Measurements from ENCODE around the gene EFEMP1.

The EFEMP1 gene

DNA sequence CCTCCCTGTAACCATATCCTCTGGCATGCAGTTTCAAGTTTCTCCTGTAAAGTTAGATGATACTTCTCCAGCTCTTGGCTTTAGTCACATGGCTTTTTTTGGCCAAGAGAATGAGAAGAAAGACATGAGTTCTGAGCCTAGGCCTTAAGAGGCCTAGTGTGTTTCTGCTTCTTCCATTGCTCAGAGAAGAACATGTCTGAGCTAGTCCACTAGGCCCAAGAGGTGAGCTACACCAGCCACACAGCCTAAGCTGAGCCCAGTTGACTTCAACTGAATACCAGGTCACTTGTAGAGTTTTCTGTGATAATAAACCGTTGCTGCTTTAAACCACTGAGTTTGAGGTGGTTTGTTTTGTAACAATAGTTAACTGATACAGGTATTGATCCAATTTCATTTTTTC lies 19.9 kb upstream of the EFEMP1 start:
- no peak for DNase-seq (ENCODE audit: low read depth)
- H3K4me3 ChIP-seq (ENCODE audit: low read depth, low read length) = no peak overlapping the region

DNA sequence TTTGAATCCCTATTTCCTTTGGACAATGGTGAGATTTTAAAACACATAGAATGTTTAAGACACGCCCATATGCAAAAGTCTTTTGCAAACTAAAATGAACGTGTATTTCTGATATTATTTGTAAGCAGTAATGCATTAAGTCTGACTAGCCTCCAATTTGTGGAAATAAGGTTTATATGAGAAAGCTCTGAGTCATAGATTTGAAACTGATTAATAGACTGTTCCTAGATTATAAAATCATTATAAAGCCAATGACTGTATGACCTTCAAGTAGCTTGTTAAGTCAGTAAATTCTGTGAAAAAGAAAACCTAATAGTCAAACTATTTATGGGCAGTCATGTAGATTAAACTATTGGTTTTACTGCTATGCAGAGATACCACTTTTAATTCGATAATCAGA lies 12.8 kb upstream of the EFEMP1 start:
- DNase-seq (ENCODE audit: low read depth) = no peak
- no peak overlapping the region for H3K4me3 ChIP-seq (ENCODE audit: low read depth, low read length)

DNA sequence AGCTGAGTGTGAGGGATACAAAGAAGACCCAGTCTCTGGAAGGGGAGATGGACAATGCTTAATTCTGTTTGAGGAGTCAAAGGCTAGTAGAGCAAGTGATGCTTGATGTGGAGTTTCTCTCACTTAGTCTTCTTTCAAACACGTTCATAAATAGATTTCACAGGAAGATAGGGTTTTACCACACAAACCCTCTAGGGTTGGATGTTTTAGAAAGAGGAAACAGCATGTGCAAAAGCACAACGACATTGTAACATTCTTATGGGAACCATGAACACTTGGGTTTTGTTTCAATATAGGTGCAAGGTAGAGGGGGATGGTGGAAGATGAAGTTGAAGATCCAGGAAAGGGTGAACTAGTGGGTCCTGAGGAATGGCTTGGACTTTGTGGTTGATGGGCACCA lies 10.8 kb upstream of the EFEMP1 start:
- DNase-seq (ENCODE audit: low read depth) = no peak
- no peak overlapping the region for H3K4me3 ChIP-seq (ENCODE audit: low read depth, low read length)

GRCh38 chr2:55932843-55933242 lies 9.3 kb upstream of the EFEMP1 start:
- no peak for DNase-seq (ENCODE audit: low read depth)
- H3K4me3 ChIP-seq (ENCODE audit: low read depth, low read length) = no peak overlapping the region

- no peak overlapping the region for H3K4me3 ChIP-seq (ENCODE audit: low read depth, low read length)
- no peak for DNase-seq (ENCODE audit: low read depth)
These were observed 7.7 kb upstream of the EFEMP1 start for GRCh38 chr2:55931281-55931680.

DNA sequence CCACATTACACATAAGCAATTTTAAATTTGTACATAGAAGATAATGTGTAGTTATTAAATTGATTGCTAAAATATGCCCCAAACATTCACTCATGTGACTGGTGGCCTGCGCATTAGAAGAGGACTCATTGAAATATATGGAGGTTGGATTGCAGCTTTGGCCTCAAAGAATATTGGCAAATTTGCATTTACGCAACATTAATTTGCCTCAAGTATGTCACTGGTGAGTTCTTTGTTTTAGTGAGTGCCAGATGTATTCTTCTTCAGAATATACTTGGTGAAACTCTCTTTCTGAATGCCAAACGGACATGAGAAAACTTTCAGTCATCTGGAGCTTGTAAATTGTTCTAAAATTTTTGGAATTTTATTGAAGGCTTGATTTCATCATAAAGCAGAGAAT lies 5.9 kb upstream of the EFEMP1 start:
- no peak overlapping the region for H3K4me3 ChIP-seq (ENCODE audit: low read depth, low read length)
- DNase-seq (ENCODE audit: low read depth) = no peak

DNA sequence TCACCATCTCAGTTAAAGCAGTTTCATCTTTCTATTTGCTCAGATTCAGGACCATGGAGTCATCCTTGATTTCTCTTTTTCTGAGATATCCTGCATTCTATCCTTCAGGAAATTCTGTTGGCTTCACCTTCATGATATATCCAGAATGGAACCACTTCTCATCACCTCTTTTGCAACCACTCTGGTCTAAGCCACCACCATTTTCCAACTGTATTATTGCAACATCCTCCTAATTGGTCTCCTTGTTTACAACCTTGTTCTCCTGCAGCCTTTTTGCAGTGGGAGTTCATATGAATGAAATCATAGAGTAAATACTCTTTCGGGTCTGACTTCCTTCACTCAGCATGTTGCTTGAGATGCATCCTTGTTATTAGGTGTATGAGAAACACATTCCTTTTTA lies 3.4 kb upstream of the EFEMP1 start:
- DNase-seq (ENCODE audit: low read depth) = no peak
- H3K4me3 ChIP-seq (ENCODE audit: low read depth, low read length) = no peak overlapping the region

- no peak overlapping the region for H3K4me3 ChIP-seq (ENCODE audit: low read depth, low read length)
- no peak for DNase-seq (ENCODE audit: low read depth)
These were observed 2.7 kb upstream of the EFEMP1 start for GRCh38 chr2:55926246-55926645.

GRCh38 chr2:55923982-55924321 lies 370 bp upstream of the EFEMP1 start:
- no peak for DNase-seq (ENCODE audit: low read depth)
- H3K4me3 ChIP-seq (ENCODE audit: low read depth, low read length) = peak overlapping the region; percentile 67

GRCh38 chr2:55922291-55922907 lies 1.2 kb downstream of the EFEMP1 start:
- H3K4me3 ChIP-seq (ENCODE audit: low read depth, low read length) = peak overlapping the region; percentile 67
- DNase-seq (ENCODE audit: low read depth) = no peak

- H3K4me3 ChIP-seq (ENCODE audit: low read depth, low read length) = no peak overlapping the region
- no peak for DNase-seq (ENCODE audit: low read depth)
These were observed 4.0 kb downstream of the EFEMP1 start for GRCh38 chr2:55919574-55919973.

- no peak for DNase-seq (ENCODE audit: low read depth)
These were observed 4.7 kb downstream of the EFEMP1 start for GRCh38 chr2:55918856-55919255.

GRCh38 chr2:55917713-55918390 lies 5.7 kb downstream of the EFEMP1 start:
- no peak for DNase-seq (ENCODE audit: low read depth)
- H3K4me3 ChIP-seq (ENCODE audit: low read depth, low read length) = no peak overlapping the region

More at GRCh38 chr2:55918856-55919255, 4.7 kb downstream of the EFEMP1 start:
- no peak overlapping the region for H3K4me3 ChIP-seq (ENCODE audit: low read depth, low read length)

DNA sequence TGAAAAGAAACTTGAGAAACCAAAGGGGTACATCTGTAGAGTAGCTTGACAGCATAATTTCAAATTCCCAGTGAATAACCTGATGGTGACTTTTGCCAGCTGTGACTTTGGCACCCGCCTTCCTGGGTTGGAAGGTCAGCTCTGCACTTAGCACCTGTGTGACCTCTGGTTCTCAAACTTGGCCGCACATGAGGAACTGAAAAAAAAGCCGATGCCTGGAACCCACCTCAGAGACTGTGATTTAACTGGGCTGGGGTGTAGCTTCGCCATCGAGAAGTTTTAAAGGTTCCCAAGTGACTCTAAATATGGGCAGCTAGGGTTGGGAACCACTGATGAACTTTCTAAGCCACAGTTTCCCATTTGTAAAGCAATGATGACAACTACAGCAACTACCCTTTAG lies 6.5 kb downstream of the EFEMP1 start:
- no peak for DNase-seq (ENCODE audit: low read depth)
- no peak overlapping the region for H3K4me3 ChIP-seq (ENCODE audit: low read depth, low read length)

DNA sequence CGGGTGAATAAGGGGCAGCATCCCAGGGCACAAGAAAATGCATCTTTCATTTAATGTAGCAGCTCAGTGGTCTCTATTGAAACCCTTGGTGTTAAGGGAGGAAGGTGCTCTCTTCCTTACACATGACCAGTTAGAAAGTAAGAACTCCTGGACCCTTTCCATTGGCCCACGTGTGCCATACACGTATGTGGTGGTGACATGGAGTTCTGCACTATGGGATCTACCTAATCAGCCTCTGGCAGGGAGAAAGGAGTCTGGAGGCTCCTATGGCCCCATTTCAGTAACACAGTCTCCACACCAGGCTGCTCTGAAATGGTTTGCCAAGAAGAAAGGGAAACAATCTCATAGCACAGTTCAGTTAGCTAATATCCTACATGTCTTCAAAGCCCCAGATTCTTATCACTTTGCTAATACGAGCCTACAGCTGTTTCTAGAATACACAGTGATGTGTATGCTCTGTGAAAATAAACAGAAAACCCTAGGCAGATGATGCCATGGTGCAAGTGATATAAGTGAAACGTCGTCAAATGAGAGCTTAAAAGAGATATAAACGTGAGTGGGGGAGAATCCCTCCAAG lies 7.0 kb downstream of the EFEMP1 start:
- no peak overlapping the region for H3K4me3 ChIP-seq (ENCODE audit: low read depth, low read length)
- no peak for DNase-seq (ENCODE audit: low read depth)

- no peak for DNase-seq (ENCODE audit: low read depth)
- H3K4me3 ChIP-seq (ENCODE audit: low read depth, low read length) = no peak overlapping the region
These were observed 8.8 kb downstream of the EFEMP1 start for GRCh38 chr2:55914786-55915185.

GRCh38 chr2:55912926-55913325 lies 10.7 kb downstream of the EFEMP1 start:
- no peak overlapping the region for H3K4me3 ChIP-seq (ENCODE audit: low read depth, low read length)
- no peak for DNase-seq (ENCODE audit: low read depth)

- no peak overlapping the region for H3K4me3 ChIP-seq (ENCODE audit: low read depth, low read length)
- DNase-seq (ENCODE audit: low read depth) = no peak
These were observed 13.5 kb downstream of the EFEMP1 start for GRCh38 chr2:55910077-55910476.

DNA sequence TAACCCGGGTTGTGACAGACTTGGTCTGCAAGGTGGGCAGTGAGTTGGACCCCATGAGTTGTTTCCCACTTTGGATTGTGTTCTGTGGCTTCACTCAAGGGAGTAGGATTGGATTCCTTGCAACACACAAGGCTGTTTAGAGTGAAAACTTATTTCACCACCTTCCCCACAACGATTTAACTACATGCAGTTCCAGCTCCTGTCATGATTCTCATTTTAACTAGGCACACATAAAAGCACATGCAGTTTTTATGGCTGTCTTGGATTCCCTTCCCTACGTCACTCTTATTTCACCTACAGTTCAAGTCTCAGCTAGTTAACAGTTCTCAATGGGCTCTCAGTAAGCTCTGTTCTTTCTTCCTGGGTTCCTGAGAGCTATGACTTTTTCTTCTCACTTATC lies 15.9 kb downstream of the EFEMP1 start:
- no peak for DNase-seq (ENCODE audit: low read depth)
- H3K4me3 ChIP-seq (ENCODE audit: low read depth, low read length) = no peak overlapping the region

- H3K4me3 ChIP-seq (ENCODE audit: low read depth, low read length) = no peak overlapping the region
- no peak for DNase-seq (ENCODE audit: low read depth)
These were observed 16.6 kb downstream of the EFEMP1 start for GRCh38 chr2:55906993-55907392.

DNA sequence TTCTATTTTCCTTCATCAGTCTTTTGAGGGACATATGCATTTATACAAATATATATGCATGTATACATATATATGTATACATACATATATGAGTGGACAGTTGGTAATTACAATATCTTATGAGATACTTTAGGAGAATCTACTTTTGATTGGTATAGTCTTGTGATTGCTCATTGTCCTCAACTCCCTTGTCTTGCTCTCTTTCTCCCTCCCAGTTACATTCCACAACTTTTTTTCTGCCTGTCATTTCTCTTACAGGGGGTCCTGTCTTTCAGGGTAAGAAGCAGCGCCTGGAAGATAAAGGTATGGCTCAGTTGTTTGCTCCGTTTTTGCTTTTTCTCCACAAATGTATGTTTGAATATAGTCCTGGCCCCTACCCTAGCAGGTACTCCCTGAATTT lies 19.9 kb downstream of the EFEMP1 start:
- DNase-seq (ENCODE audit: low read depth) = no peak
- no peak overlapping the region for H3K4me3 ChIP-seq (ENCODE audit: low read depth, low read length)
